ENCODE data around the gene SLC25A6.

Gene SLC25A6

DNA sequence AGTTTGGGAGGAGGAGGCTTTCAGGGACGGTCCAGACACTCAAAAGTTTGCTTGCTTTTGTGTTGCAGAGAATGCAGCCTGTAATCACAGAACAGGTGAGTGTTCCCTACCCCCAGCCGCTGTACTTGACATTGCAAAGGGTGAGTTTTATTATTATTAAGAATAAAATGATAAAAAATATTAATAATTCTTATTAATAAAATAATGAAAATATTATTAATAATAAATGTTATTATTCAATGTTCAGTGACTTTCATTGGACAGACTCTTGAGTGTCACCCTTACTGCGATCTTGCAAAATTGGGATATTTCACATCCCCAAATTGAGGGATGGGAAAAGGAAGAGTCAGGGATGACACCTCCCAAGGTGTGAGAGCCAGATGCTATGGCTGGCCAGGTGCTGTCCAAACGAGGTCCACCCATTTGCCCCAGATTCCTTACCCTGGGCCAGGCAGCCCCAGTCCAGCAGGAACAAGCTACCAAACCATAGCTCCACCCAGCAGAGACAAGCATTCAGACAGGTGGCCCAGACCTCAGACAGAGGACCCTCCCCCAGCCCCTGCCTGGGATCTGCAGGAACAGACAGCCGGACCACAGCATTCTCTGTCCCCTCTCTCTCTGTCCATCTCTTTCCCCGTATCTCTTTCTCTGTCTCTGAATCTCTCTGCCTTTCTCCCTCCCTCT, 33.0 kb downstream of the SLC25A6 start:
- no peak overlapping the region for H3K4me3 ChIP-seq (ENCODE audit: low read depth, low read length, poor library complexity, severe bottlenecking)
- H2AFZ ChIP-seq (ENCODE audit: low read length) = no peak overlapping the region
- no peak for TF ChIP-seq EZH2 (IDR thresholded peaks at IDR 0.05; ENCODE audit: borderline replicate concordance, low read length)
- TF ChIP-seq, protein P1, sequence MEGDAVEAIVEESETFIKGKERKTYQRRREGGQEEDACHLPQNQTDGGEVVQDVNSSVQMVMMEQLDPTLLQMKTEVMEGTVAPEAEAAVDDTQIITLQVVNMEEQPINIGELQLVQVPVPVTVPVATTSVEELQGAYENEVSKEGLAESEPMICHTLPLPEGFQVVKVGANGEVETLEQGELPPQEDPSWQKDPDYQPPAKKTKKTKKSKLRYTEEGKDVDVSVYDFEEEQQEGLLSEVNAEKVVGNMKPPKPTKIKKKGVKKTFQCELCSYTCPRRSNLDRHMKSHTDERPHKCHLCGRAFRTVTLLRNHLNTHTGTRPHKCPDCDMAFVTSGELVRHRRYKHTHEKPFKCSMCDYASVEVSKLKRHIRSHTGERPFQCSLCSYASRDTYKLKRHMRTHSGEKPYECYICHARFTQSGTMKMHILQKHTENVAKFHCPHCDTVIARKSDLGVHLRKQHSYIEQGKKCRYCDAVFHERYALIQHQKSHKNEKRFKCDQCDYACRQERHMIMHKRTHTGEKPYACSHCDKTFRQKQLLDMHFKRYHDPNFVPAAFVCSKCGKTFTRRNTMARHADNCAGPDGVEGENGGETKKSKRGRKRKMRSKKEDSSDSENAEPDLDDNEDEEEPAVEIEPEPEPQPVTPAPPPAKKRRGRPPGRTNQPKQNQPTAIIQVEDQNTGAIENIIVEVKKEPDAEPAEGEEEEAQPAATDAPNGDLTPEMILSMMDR (IDR thresholded peaks at IDR 0.05; ENCODE audit: low read length) = no peak
- no peaks in the 10 kb centered on the region for H4K20me1 ChIP-seq (ENCODE audit: insufficient read depth, low read length)
- H3F3A ChIP-seq (ENCODE audit: insufficient read depth, low read length) = no peaks in the 10 kb centered on the region
- no peaks in the 10 kb centered on the region for H3K79me2 ChIP-seq (ENCODE audit: insufficient read depth, low read length)
- H3K27ac ChIP-seq (ENCODE audit: low read depth, low read length, poor library complexity, severe bottlenecking) = no peak overlapping the region
- no peak overlapping the region for H3K9ac ChIP-seq (ENCODE audit: low read length)
- no peaks in the 10 kb centered on the region for H3K4me1 ChIP-seq (ENCODE audit: insufficient read depth, low read length, severe bottlenecking)
- H3K9me3 ChIP-seq (ENCODE audit: low read length) = no peaks in the 10 kb centered on the region
- no peaks in the 10 kb centered on the region for H3K9me2 ChIP-seq (ENCODE audit: low read depth, low read length)
- no peak overlapping the region for H3K4me2 ChIP-seq (ENCODE audit: low read length)
- H3K27me3 ChIP-seq (ENCODE audit: insufficient read depth, low read length) = no peaks in the 10 kb centered on the region
- H3K36me3 ChIP-seq (ENCODE audit: insufficient read depth, low read length) = no peaks in the 10 kb centered on the region

DNA sequence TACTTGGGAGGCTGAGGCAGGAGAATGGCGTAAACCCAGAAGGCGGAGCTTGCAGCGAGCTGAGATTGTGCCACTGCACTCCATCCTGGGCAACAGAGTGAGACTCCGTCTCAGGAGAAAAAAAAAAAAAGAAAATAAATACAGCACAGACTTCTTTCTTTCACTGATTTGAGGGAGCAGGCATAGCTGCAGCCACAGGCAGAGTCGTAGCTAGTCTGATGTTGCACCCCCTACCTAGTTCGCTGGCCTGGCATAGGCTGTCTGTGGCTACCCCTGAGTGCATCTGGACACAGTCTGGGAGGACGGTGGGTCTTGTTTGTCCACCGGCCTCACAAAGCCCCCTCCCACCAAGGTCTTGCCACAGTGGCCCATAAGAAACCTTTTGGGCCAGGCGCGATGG, 33.9 kb downstream of the SLC25A6 start:
- no peak for TF ChIP-seq EZH2 (IDR thresholded peaks at IDR 0.05; ENCODE audit: borderline replicate concordance, low read length)
- TF ChIP-seq, protein P1 (IDR thresholded peaks at IDR 0.05; ENCODE audit: low read length) = no peak
- Histone ChIP-seq H3K79me2 (ENCODE audit: insufficient read depth, low read length) (no peaks in the 10 kb centered on the region), H2AFZ (ENCODE audit: low read length) (no peak overlapping the region), H3K4me1 (ENCODE audit: insufficient read depth, low read length, severe bottlenecking) (no peaks in the 10 kb centered on the region), H3K9me3 (ENCODE audit: low read length) (no peaks in the 10 kb centered on the region), H4K20me1 (ENCODE audit: insufficient read depth, low read length) (no peaks in the 10 kb centered on the region), H3K4me2 (ENCODE audit: low read length) (no peak overlapping the region), H3K9me2 (ENCODE audit: low read depth, low read length) (no peaks in the 10 kb centered on the region), H3F3A (ENCODE audit: insufficient read depth, low read length) (no peaks in the 10 kb centered on the region), H3K27me3 (ENCODE audit: insufficient read depth, low read length) (no peaks in the 10 kb centered on the region), H3K4me3 (ENCODE audit: low read depth, low read length, poor library complexity, severe bottlenecking) (no peak overlapping the region), H3K9ac (ENCODE audit: low read length) (no peak overlapping the region), H3K36me3 (ENCODE audit: insufficient read depth, low read length) (no peaks in the 10 kb centered on the region), H3K27ac (ENCODE audit: low read depth, low read length, poor library complexity, severe bottlenecking) (no peak overlapping the region)

DNA sequence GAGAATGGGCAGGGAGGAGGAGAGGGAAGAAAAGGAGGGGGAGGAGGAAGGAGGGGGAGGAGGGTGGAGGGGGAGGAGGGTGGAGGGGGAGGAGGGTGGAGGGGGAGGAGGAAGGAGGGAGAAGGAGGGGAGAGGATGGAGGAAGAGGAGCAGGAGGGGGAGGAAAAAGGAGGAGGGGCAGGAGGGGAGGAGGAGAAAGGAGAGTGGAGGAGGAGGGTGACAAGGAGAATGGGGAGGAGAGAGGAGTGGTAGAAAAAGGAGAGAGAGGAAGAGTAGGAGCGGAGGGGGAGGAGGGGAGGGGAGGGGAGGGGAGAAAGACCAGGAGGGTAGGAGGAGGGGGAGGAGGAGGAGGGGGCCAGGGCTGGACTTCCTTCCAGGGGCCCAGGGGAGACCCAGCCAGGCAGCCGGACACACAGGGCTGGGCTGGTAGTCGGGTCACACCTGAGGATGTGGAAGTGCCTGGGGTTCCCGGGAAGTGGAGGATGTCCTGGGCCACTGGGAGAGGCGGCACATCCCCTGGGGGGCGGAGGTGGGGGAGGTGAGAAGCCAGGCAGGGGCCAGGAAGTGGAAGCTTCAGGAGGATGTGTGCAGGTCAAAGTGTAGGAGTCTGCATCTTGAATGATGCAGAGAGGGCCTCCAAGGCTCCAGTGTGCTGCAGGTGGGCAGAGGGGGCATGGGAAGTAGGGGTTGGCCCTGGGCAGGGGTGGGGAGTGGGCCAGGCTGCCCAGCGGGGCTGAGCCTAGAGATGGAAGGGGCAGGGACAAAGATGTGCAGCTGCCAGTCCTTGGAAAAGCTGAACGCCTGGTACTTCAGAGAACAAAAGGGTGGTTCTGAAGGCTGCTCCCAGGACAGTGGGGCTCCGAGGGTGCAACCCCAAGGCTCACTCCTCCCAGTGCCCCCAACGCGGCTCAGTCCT, 36.5 kb downstream of the SLC25A6 start:
- TF ChIP-seq, protein P1 (IDR thresholded peaks at IDR 0.05; ENCODE audit: low read length) = no peak
- H3K9ac ChIP-seq (ENCODE audit: low read length) = no peak overlapping the region
- no peaks in the 10 kb centered on the region for H3K79me2 ChIP-seq (ENCODE audit: insufficient read depth, low read length)
- no peak overlapping the region for H3K27ac ChIP-seq (ENCODE audit: low read depth, low read length, poor library complexity, severe bottlenecking)
- no peak overlapping the region for H2AFZ ChIP-seq (ENCODE audit: low read length)
- H3K4me1 ChIP-seq (ENCODE audit: insufficient read depth, low read length, severe bottlenecking) = no peaks in the 10 kb centered on the region
- H4K20me1 ChIP-seq (ENCODE audit: insufficient read depth, low read length) = no peaks in the 10 kb centered on the region
- no peaks in the 10 kb centered on the region for H3K36me3 ChIP-seq (ENCODE audit: insufficient read depth, low read length)
- H3K4me2 ChIP-seq (ENCODE audit: low read length) = no peak overlapping the region
- no peaks in the 10 kb centered on the region for H3K9me2 ChIP-seq (ENCODE audit: low read depth, low read length)
- H3F3A ChIP-seq (ENCODE audit: insufficient read depth, low read length) = no peaks in the 10 kb centered on the region
- H3K27me3 ChIP-seq (ENCODE audit: insufficient read depth, low read length) = no peaks in the 10 kb centered on the region
- no peak overlapping the region for H3K4me3 ChIP-seq (ENCODE audit: low read depth, low read length, poor library complexity, severe bottlenecking)
- H3K9me3 ChIP-seq (ENCODE audit: low read length) = no peaks in the 10 kb centered on the region

All from OCI-LY1 (cell line).